ENCODE measurements around the gene SORT1.
A peak's percentile ranks its signal among the peaks of the same experiment; 100 is the strongest.

Gene SORT1

DNA sequence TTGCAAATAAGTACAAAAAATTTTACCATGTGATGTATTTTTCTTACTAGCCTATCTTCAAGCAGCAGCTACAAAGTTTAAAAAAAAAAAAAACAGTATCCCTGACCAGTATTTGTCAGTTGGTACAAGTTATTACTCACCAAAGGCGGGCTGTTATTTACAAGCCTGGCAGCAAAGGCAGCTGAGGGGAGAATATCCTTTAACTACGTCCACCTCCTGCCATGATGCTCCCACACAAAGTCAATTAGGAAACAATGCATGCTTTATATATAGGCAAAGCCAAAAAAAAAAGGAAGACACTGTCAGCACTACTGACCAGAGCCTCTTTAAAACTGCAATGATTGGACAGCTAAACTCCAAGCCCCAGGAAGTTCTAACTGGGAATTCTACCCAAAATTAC is 14.8 kb upstream of the SORT1 start:
- DNase-seq (ENCODE audit: low read depth): no peak
- H3K4me3 ChIP-seq (ENCODE audit: control insufficient read depth, low read depth, low read length): no peak overlapping the region
- TF ChIP-seq, protein P1, sequence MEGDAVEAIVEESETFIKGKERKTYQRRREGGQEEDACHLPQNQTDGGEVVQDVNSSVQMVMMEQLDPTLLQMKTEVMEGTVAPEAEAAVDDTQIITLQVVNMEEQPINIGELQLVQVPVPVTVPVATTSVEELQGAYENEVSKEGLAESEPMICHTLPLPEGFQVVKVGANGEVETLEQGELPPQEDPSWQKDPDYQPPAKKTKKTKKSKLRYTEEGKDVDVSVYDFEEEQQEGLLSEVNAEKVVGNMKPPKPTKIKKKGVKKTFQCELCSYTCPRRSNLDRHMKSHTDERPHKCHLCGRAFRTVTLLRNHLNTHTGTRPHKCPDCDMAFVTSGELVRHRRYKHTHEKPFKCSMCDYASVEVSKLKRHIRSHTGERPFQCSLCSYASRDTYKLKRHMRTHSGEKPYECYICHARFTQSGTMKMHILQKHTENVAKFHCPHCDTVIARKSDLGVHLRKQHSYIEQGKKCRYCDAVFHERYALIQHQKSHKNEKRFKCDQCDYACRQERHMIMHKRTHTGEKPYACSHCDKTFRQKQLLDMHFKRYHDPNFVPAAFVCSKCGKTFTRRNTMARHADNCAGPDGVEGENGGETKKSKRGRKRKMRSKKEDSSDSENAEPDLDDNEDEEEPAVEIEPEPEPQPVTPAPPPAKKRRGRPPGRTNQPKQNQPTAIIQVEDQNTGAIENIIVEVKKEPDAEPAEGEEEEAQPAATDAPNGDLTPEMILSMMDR (conservative IDR thresholded peaks at IDR 0.05; ENCODE audit: control insufficient read depth, insufficient read depth, low read depth, low read length): no peak

DNA sequence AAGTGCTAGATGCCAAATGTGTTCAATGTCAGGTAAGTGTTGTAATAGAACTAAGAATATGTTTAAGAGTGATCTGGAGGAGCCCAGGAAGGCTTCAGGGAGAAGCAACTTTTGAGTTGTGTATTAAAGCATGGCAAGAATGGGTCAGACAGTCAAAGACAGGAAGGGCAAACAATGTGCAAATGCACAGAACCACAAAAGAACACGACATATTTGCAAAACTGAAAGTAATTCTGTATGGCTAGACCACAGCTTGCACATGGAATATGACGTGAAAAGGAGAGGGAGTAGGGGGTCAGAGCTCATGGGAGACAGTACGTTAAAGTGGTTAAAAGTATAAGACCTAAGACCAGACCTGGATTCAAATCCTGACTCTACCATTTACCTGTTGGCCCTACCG is 7.1 kb upstream of the SORT1 start:
- DNase-seq (ENCODE audit: low read depth): no peak

DNA sequence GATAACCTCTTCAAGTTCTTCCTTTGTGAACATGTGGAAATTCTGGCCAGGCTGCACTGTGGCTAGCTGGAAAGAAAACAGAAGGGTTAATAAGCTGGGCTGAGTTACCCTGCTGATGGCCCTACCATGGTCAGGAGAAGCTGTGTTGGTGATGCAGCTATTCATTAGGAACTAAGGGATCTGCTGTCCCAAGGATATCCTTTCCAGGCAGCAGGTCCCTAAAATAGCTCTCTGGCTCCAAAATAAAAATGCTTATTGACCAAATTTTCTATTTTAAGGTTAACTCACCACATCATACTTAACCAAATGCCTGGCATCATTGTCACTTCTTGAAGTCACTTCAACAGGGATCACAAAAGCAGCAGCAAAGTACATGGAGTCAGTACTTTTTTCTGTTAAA is 4.3 kb upstream of the SORT1 start:
- H3K4me3 ChIP-seq (ENCODE audit: control insufficient read depth, low read depth, low read length): no peak overlapping the region
- TF ChIP-seq, protein P1 (conservative IDR thresholded peaks at IDR 0.05; ENCODE audit: control insufficient read depth, insufficient read depth, low read depth, low read length): no peak
- DNase-seq (ENCODE audit: low read depth): no peak

More for the DNA sequence above, 7.1 kb upstream of the SORT1 start:
- TF ChIP-seq, protein P1 (conservative IDR thresholded peaks at IDR 0.05; ENCODE audit: control insufficient read depth, insufficient read depth, low read depth, low read length): no peak
- H3K4me3 ChIP-seq (ENCODE audit: control insufficient read depth, low read depth, low read length): no peak overlapping the region

DNA sequence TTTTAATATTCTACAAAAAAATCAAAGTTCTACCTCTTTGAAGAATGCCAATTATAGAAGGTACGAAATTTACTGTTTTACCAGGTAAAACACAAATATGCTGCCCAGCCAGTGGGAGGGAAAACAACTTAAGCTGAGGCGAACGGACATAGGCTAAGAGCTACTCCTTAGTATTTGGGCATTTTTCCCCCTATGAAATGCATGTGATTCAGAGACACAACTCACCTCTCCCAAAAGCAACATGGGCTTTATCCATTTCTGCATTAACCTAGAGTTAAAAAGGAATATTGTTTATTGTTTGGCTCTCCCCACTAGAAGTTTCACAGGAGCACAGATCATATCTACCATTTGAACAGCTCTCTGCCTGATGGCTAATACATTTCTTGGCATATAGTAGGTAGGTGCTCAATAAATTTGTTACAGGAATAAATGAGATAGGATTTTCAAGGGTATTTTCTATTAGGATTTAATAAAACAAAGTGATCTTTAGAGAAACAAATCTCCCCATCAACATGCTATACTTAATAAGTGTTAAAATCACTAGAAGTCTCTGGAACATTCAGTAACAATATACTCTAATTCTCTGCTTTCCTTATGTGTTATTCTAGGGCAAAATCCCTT is 2.4 kb upstream of the SORT1 start:
- no peak overlapping the region for H3K4me3 ChIP-seq (ENCODE audit: control insufficient read depth, low read depth, low read length)
- TF ChIP-seq, protein P1 (conservative IDR thresholded peaks at IDR 0.05; ENCODE audit: control insufficient read depth, insufficient read depth, low read depth, low read length): no peak
- no peak for DNase-seq (ENCODE audit: low read depth)

DNA sequence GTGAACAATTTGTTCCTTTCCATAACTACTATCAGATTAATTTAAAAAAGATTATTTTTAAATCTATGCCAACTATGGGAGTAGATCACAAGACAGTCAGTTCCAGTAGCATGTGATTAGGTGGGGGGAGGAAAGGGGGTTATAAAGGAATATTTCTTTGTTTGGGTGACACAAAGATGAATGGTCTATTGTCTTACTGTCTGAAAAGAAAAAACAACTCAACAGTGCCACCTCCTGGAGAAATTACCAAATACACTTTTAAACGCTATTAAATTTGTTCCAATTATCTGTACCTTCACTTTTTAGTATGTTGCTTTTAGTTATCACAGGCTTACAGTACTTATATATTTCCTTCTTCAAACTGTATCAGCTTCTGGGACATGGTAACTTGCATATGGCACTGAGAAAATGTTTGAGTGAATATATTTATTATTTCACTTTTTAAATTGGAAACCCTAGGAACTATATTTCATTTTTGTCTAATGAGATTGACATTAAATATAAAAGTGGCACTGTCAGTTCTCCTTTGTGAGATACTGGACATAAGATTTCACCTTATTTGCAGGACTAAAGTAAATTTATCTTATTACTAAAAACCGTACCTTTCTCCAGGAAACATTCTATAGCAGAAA is 1.7 kb upstream of the SORT1 start:
- DNase-seq (ENCODE audit: low read depth): peak; percentile 69
- TF ChIP-seq, protein P1 (conservative IDR thresholded peaks at IDR 0.05; ENCODE audit: control insufficient read depth, insufficient read depth, low read depth, low read length): peak; percentile 51
- H3K4me3 ChIP-seq (ENCODE audit: control insufficient read depth, low read depth, low read length): no peak overlapping the region

DNA sequence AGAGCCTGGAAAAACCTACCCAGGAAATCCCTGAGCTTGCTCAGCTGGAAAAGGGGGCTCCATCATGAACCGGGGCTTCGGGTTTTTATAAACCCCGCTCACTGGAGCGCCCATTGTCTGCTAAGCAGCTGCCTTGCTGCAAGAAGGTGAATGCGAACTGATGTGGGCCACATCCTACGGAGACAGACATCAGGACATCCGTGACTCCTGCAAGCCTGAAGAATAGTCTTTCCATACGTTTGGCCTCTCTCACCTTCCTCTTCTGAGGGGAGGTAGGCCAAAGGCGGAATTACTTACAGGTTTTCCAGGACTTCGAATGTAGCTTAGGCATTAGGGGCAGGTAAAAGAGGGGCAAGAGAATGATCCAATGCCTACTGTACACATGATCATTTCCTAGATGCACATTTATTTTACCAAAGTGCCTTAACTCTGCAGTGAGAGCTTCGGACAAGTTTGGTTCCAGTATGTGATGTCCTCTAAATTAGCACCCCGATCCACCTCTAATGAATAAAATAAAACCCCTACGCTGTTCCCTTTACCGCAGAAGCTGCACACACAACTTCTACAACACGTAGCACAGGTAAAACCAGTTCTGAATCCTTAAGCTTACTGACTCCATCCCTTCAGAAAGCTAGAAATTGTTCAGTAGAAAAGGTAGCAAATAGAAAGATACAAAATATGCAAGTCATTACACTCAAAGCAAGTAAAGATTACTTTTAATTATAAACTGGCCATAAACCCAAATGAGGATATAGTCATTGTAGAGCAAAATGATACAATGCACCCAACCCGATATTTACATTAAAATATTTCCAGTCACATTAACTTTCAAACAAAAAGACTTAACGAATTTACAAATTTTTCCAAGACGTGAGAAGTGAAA is 866 bp upstream of the SORT1 start:
- TF ChIP-seq, protein P1 (conservative IDR thresholded peaks at IDR 0.05; ENCODE audit: control insufficient read depth, insufficient read depth, low read depth, low read length): no peak
- DNase-seq (ENCODE audit: low read depth): no peak

More for the DNA sequence above, 866 bp upstream of the SORT1 start:
- peak overlapping the region; percentile 49 for H3K4me3 ChIP-seq (ENCODE audit: control insufficient read depth, low read depth, low read length)

All from fibroblast of mammary gland (primary cell).